ENCODE results near the gene PLCG2.
A peak's percentile ranks its signal among the peaks of the same experiment; 100 is the strongest.

PLCG2 gene

DNA sequence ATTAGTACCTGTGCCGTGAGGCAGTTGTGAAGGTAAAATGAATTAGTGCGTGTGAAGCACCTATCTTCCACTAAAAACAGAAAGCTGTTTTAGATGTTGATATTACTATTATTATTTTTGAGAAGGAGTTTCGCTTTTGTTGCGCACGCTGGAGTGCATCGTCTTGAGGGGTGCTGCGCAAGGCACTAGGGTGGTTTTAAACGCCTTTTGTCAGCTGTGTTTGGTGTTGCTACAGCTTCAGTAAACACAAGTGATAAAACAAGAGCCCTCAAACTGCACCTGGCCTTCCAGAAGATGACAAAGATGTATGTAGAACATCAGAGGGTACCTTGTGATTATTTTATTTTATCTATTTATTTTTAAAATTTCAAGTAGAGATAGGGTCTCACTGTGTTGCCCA is 38.2 kb downstream of the PLCG2 start:
- H3K27ac Mint-ChIP-seq: peak overlapping the region; percentile 87 to 96
- ATAC-seq (replicated peaks): peak; percentile 85

GRCh38 chr16:81817789-81818567 is 38.9 kb downstream of the PLCG2 start:
- H3K27me3 Mint-ChIP-seq: peaks cover 0 to 7% of the 10 kb centered on the region in 2 donors
- DNase-seq (peak; percentile 29 to 51 (median 42)), ATAC-seq (replicated peaks) (peak; percentile 78)
- H3K4me3 Mint-ChIP-seq: peak overlapping the region; percentile 38 to 71
- peaks cover 13% of the 10 kb centered on the region for H3K36me3 Mint-ChIP-seq (ENCODE audit: insufficient read depth)
- H3K9me3 Mint-ChIP-seq: no peaks in the 10 kb centered on the region
- H3K27ac Mint-ChIP-seq: peak overlapping the region; percentile 87 to 96
- peaks cover 25 to 27% of the 10 kb centered on the region in 2 donors for H3K4me1 Mint-ChIP-seq (ENCODE audit: low read depth in 2 of 2)

More for the DNA sequence above, 38.2 kb downstream of the PLCG2 start:
- peaks cover 13% of the 10 kb centered on the region for H3K36me3 Mint-ChIP-seq (ENCODE audit: insufficient read depth)
- H3K4me1 Mint-ChIP-seq (ENCODE audit: low read depth in 2 of 2): peaks cover 25 to 30% of the 10 kb centered on the region in 2 donors
- H3K9me3 Mint-ChIP-seq: no peaks in the 10 kb centered on the region
- peaks cover 0 to 7% of the 10 kb centered on the region in 2 donors for H3K27me3 Mint-ChIP-seq
- peak; percentile 26 to 42 (median 28) for DNase-seq
- H3K4me3 Mint-ChIP-seq: peak overlapping the region; percentile 42 to 71

- DNase-seq: no peak
- H3K4me3 Mint-ChIP-seq: peak overlapping the region; percentile 38 to 71
These were observed 39.4 kb downstream of the PLCG2 start for GRCh38 chr16:81818568-81818896.

DNA sequence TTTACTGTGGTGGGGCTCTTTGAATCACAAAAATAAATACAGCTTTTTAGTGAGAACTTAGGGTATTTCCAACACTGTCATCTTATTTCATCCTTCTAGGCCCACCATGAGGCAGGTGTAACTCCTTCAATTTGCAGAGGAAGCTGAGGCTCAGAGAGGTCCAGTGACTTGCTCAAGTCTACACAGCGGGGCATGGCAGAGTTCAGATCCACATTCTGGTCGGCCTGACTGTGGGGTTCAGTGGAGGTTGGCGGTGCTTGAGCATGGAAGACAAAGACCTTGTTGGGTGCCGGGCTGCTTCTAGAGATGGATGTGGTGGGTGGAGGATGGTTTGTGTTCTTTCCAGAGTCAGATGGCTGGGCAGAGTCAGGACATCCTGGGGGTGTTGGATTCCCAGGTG is 39.8 kb downstream of the PLCG2 start:
- peaks cover 29 to 36% of the 10 kb centered on the region in 2 donors for H3K4me1 Mint-ChIP-seq (ENCODE audit: low read depth in 2 of 2)
- peak overlapping the region; percentile 87 to 96 for H3K27ac Mint-ChIP-seq
- ATAC-seq (replicated peaks): no peak
- peaks cover 0 to 3% of the 10 kb centered on the region in 2 donors for H3K27me3 Mint-ChIP-seq
- H3K9me3 Mint-ChIP-seq: no peaks in the 10 kb centered on the region
- H3K4me3 Mint-ChIP-seq: peak overlapping the region; percentile 38 to 71
- H3K36me3 Mint-ChIP-seq (ENCODE audit: insufficient read depth): peaks cover 13% of the 10 kb centered on the region
- no peak for DNase-seq

More at GRCh38 chr16:81818568-81818896, 39.4 kb downstream of the PLCG2 start:
- Mint-ChIP-seq H3K4me1 (ENCODE audit: low read depth in 2 of 2) (peaks cover 30 to 32% of the 10 kb centered on the region in 2 donors), H3K27ac (peak overlapping the region; percentile 87 to 96), H3K27me3 (peaks cover 0 to 7% of the 10 kb centered on the region in 2 donors), H3K36me3 (ENCODE audit: insufficient read depth) (peaks cover 13% of the 10 kb centered on the region), H3K9me3 (no peaks in the 10 kb centered on the region)
- ATAC-seq (replicated peaks): no peak

- H3K27ac Mint-ChIP-seq: peak overlapping the region; percentile 91 to 97
- ATAC-seq (replicated peaks): no peak
- H3K4me3 Mint-ChIP-seq: peak overlapping the region; percentile 1 to 45
- H3K36me3 Mint-ChIP-seq (ENCODE audit: insufficient read depth): peaks cover 15% of the 10 kb centered on the region
- H3K9me3 Mint-ChIP-seq: no peaks in the 10 kb centered on the region
- no peak for DNase-seq
- H3K4me1 Mint-ChIP-seq (ENCODE audit: low read depth in 2 of 2): peaks cover 30 to 45% of the 10 kb centered on the region in 2 donors
- no peaks in the 10 kb centered on the region for H3K27me3 Mint-ChIP-seq
These were observed 42.5 kb downstream of the PLCG2 start for GRCh38 chr16:81821436-81822128.

- DNase-seq (peak in 1 of 3 experiments; percentile 40), ATAC-seq (replicated peaks) (peak; percentile 67)
- peaks cover 20 to 38% of the 10 kb centered on the region in 2 donors for H3K4me1 Mint-ChIP-seq (ENCODE audit: low read depth in 2 of 2)
- H3K9me3 Mint-ChIP-seq: no peaks in the 10 kb centered on the region
- H3K36me3 Mint-ChIP-seq (ENCODE audit: insufficient read depth): peaks cover 11% of the 10 kb centered on the region
- peak overlapping the region; percentile 91 to 97 for H3K27ac Mint-ChIP-seq
- no peaks in the 10 kb centered on the region for H3K27me3 Mint-ChIP-seq
- H3K4me3 Mint-ChIP-seq: peak overlapping the region; percentile 49 to 51
These were observed 44.0 kb downstream of the PLCG2 start for GRCh38 chr16:81823111-81823510.

DNA sequence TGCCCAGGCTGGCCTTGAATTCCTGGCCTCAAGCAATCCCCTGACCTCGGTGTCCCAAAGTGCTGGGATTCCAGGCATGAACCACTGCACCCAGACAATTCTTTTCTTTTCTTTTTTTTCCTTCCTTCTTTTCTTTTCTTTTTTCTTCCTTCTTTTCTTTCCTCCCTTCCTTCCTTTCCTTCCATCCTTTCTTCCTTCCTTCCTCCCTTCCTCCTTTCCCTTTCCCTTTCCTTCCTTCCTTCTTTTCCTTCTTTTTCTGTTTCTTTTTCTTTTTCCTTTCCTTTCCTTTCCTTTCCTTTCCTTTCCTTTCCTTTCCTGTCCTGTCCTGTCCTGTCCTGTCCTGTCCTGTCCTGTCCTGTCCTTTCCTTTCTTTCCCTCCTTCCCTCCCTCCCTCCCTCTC is 44.6 kb downstream of the PLCG2 start:
- peaks cover 10% of the 10 kb centered on the region for H3K36me3 Mint-ChIP-seq (ENCODE audit: insufficient read depth)
- no peaks in the 10 kb centered on the region for H3K27me3 Mint-ChIP-seq
- DNase-seq: no peak
- H3K27ac Mint-ChIP-seq: peak overlapping the region; percentile 91 to 97
- peaks cover 15 to 33% of the 10 kb centered on the region in 2 donors for H3K4me1 Mint-ChIP-seq (ENCODE audit: low read depth in 2 of 2)
- ATAC-seq (replicated peaks): no peak
- peak overlapping the region; percentile 49 to 51 for H3K4me3 Mint-ChIP-seq
- H3K9me3 Mint-ChIP-seq: no peaks in the 10 kb centered on the region

GRCh38 chr16:81826523-81826922 is 47.4 kb downstream of the PLCG2 start:
- DNase-seq: no peak
- ATAC-seq (replicated peaks): no peak
- H3K27me3 Mint-ChIP-seq: no peaks in the 10 kb centered on the region
- H3K27ac Mint-ChIP-seq: peak overlapping the region in 1 of 2 donors; percentile 46
- H3K4me3 Mint-ChIP-seq: no peak overlapping the region
- no peaks in the 10 kb centered on the region for H3K9me3 Mint-ChIP-seq
- peaks cover 18 to 44% of the 10 kb centered on the region in 2 donors for H3K4me1 Mint-ChIP-seq (ENCODE audit: low read depth in 2 of 2)
- peaks cover 10% of the 10 kb centered on the region for H3K36me3 Mint-ChIP-seq (ENCODE audit: insufficient read depth)

DNA sequence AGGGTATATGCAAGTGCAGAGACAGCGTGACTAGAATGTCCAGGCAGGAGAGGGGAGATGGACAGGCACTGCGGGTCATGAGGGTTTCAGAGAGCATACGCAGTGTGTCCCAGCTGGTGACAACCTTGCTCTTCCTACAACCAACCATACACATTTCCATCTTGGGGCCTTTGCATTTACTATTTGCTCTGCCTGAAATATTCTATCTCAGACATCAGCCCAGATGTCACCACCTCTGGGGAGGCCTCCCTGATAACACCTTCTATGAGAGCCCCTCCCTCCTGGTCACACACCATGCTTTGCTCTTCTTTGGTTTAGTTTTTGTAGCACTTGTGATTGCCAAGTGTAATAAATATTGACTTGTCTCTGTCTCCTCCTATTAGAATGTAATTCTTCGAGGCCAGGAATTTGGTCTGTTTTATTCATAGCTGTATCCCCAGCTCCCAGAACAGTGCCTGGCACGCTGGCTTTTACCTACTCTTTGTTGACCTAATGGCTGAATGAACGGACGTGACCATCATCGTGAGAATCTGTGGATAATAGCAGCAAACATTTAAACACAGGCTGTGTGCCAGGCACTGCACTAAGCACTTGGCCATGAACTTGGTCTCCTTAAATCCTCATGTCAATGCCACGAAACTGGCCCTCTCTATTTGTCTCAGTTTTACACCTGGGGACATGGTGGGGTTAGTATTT is 51.9 kb downstream of the PLCG2 start:
- DNase-seq: no peak
- Mint-ChIP-seq H3K4me1 (ENCODE audit: low read depth in 2 of 2) (peaks cover 34 to 58% of the 10 kb centered on the region in 2 donors), H3K4me3 (peak overlapping the region; percentile 58 to 59), H3K9me3 (no peaks in the 10 kb centered on the region), H3K36me3 (ENCODE audit: insufficient read depth) (peaks cover 15% of the 10 kb centered on the region), H3K27ac (peak overlapping the region; percentile 83 to 89), H3K27me3 (no peaks in the 10 kb centered on the region)
- no peak for ATAC-seq (replicated peaks)

- peaks cover 12% of the 10 kb centered on the region for H3K36me3 Mint-ChIP-seq (ENCODE audit: insufficient read depth)
- H3K9me3 Mint-ChIP-seq: no peaks in the 10 kb centered on the region
- ATAC-seq (replicated peaks): peak; percentile 92
- peak; percentile 57 to 72 (median 62) for DNase-seq
- peak overlapping the region; percentile 83 to 89 for H3K27ac Mint-ChIP-seq
- H3K4me1 Mint-ChIP-seq (ENCODE audit: low read depth in 2 of 2): peaks cover 40 to 57% of the 10 kb centered on the region in 2 donors
- H3K27me3 Mint-ChIP-seq: no peaks in the 10 kb centered on the region
- H3K4me3 Mint-ChIP-seq: peak overlapping the region; percentile 58 to 59
These were observed 52.6 kb downstream of the PLCG2 start for GRCh38 chr16:81831722-81832126.

DNA sequence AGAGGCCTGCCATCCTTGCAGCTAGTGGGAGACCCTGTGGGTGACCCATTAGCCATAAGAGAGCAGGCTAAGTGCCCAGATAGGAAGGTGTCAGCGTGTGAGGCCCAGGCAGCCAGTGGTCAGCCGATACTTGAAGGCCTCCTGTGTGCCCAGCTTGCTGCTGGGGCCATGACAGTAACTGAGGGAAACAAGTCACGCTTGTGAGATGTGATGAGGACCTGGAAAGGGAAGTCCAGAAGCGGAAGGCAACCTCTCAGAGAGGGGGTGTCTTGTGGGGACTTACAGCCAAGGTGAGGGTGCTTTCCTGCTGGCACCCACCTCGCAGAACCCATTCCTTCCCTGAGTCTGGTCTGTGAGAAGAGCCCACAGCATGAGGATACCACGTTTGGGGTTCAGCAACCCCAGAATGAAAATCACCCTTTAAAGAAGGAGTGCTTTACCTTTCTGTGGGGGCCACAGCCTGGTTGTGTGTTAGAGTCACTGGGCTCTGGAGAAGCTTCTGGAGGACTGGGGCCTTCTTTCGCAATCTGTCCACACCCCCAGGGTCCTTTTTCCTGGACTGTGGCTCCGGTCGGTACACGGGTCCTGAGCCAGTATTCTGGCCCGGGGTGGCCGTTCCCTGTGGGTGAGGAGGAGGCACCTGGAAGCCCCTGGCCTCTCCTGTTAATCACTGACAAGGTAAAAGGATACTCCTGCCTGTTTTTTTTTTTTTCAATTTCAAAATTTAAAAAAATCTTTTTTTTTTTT is 53.9 kb downstream of the PLCG2 start:
- Mint-ChIP-seq H3K36me3 (ENCODE audit: insufficient read depth) (peaks cover 9% of the 10 kb centered on the region), H3K27me3 (no peaks in the 10 kb centered on the region), H3K9me3 (no peaks in the 10 kb centered on the region), H3K27ac (peak overlapping the region; percentile 83 to 89), H3K4me1 (ENCODE audit: low read depth in 2 of 2) (peaks cover 43 to 66% of the 10 kb centered on the region in 2 donors), H3K4me3 (peak overlapping the region; percentile 58 to 59)
- no peak for DNase-seq
- ATAC-seq (replicated peaks): no peak

GRCh38 chr16:81833751-81834150 is 54.7 kb downstream of the PLCG2 start:
- Mint-ChIP-seq H3K4me1 (ENCODE audit: low read depth in 2 of 2) (peaks cover 43 to 69% of the 10 kb centered on the region in 2 donors), H3K36me3 (ENCODE audit: insufficient read depth) (peaks cover 5% of the 10 kb centered on the region)

More at GRCh38 chr16:81833751-81834150, 54.7 kb downstream of the PLCG2 start:
- DNase-seq: no peak
- Mint-ChIP-seq H3K4me3 (no peak overlapping the region), H3K9me3 (no peaks in the 10 kb centered on the region), H3K27me3 (no peaks in the 10 kb centered on the region), H3K27ac (peak overlapping the region; percentile 70 to 89)
- no peak for ATAC-seq (replicated peaks)

Data from effector memory CD8-positive, alpha-beta T cell (primary cell).